GM19043 (cell line): ENCODE results near the gene TTC17.

Experiments
- ATAC-seq: cut with Tn5 transposase; IDR thresholded peaks from one replicate; pipeline ENCODE4 v1.9.1; 2021; ENCODE audit warnings: low read depth; ENCODE audit not compliant: unreplicated experiment

The TTC17 gene

GRCh38 chr11:43517518-43517917, 158.8 kb downstream of the TTC17 start:
- no peak for ATAC-seq

DNA sequence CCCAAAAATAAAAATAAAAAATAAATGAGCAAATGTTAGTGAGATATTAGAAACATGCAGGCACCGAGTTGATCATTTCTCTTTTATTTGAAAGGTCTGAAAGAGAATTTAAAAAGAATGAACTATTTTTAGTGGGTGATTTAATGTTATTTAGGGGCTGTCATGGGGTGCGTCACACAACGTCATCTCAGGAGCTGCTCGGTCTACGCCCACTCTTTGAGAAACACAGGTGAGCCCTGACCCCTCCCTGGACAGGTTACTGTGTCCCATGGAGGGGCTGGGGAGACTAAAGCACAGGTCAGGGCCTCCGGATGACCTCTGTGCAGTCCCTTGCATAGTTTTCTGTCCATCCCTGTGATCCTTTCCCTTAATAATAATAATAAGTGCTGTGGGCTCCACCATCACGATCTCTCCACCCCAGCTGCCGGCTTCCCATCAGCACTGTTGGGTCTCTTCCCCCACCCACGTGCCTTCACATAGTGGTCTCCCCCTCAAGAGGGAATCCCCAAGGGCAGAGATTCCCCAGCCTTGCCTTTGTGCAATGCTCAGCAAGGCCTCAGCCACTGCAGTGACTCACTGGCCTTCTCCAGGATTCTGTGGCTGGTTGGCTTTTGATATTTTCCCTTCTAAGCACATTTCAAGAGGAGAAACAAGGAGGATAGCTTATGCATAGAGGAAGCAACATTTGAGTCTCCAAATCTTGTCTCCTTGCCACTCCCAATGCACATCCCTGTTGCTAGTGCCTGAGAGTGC, 159.9 kb downstream of the TTC17 start:
- ATAC-seq: no peak

DNA sequence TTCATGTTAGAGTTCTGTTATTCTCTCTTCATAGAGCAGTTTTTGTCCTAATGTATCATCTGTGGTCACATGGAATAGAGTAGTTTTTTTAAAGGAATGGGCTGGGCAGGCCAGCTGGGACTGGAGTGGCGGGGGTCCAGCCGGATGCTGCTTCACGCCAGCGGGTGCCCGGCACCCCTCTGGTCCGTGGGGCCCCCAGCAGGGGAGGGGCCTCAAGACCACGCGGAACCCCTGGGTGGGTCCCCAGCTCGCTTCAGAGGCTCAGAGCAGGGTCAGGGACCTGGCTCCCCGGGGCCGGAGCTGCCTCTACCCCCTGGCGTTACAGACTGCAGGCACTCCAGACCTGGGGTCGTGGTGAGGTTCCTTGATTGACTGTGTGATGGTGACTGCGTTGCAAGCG, 162.8 kb downstream of the TTC17 start:
- no peak for ATAC-seq

GRCh38 chr11:43523632-43524031, 164.9 kb downstream of the TTC17 start:
- ATAC-seq: no peak

GRCh38 chr11:43532041-43532440, 173.3 kb downstream of the TTC17 start:
- no peak for ATAC-seq

- no peak for ATAC-seq
These were observed 179.3 kb downstream of the TTC17 start for GRCh38 chr11:43537833-43538615.

- no peak for ATAC-seq
These were observed 183.3 kb downstream of the TTC17 start for GRCh38 chr11:43541993-43542392.

GRCh38 chr11:43542750-43543712, 184.3 kb downstream of the TTC17 start:
- no peak for ATAC-seq
